SH-SY5Y (cell line): Measurements from ENCODE around the gene SRGAP3.

Source experiments
- GATA2 ChIP-seq: IDR thresholded peaks from 2 replicates; pipeline ENCODE4 v1.6.1; 2011; ENCODE audit warnings: mild to moderate bottlenecking, low read depth, low read length
- GATA3 ChIP-seq: IDR thresholded peaks from 2 replicates; pipeline ENCODE4 v1.6.1; 2011; ENCODE audit warnings: low read depth, mild to moderate bottlenecking, low read length, moderate library complexity

DNA sequence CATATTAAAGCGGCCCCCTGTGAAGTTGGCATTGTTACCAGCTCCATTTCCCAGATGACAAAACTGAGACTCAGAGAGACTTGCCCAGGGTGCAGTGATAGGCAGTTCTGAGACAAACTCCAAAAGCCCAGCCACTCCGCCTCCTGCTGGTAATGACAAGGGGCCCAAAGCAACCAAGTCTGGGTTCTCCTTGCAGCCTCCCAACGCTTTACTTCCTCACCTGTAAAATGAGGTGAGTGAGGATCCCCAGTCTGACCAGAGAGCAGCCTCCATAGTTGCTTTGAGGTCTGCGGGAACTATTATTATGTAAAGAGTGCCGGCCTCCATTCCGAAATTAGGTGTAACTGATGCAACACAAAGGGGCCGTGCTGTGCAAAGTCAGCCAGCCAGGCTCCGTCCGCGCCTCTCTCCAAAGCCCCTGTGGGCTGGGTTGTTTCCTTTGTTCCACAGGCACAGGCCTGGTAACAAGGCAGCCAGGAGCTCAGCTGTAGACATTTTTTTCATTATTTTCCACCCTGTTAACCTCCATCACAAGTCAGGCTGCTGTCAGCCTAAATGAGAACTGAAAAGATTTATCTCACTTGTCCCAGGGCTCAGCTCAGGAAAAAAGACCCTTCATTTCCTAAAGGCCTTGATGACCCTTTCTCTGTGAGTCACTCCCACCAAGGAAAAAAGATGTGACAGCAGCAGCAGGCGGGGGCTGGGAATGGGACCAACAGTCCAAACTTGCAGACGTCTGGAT lies 147.0 kb downstream of the SRGAP3 start:
- TF ChIP-seq GATA3 (no peak), GATA2 (no peak)
